K562 (cell line): ENCODE data around the gene GUCY2F. TPM values are rescaled to one million over a fixed set of nuclear protein-coding genes. Genes with fewer than 3 reads are reported as not detected.

Experiments used
- ATAC-seq: fragments of 200-7000 bp; cut with Tn5 transposase; 3 replicates; pipeline ENCODE4 v1.9.1; 2020; ENCODE audit warnings: moderate library complexity
- BruUV-seq: library from RNA; stranded (reverse); fragments of 400-500 nt; replicated peaks from 2 replicates; lab custom pipeline; 2021; lab: Mats Ljungman, UMichigan
- CTCF ChIA-PET: fragments of 300-600 bp; formaldehyde crosslinking; extraction: SDS; loops from one replicate; lab custom pipeline; 2021; ENCODE audit warnings: low intra/inter-chr PET ratio; lab: Yijun Ruan, JAX
- POLR2A ChIA-PET: fragments of 300-600, 350-650 bp; sonication (Branson Sonifier 250); formaldehyde crosslinking; extraction: SDS; loops from one replicate; lab custom pipeline; 2021; ENCODE audit warnings: antibody characterized with exemption, inconsistent platforms; lab: Yijun Ruan, JAX
- DNase-seq, 4 experiments: peaks; one replicate each; pipeline versions ENCODE4 v3.0.0 to v3.0.0-alpha.2; 2011 to 2018; ENCODE audit warnings: low spot score in 3 of 4, mixed read lengths in 3 of 4; ENCODE audit errors: extremely low read depth in 1 of 4
- FAIRE-seq: peaks from 2 replicates; lab custom pipeline; 2011; peaks lifted over from hg19 to GRCh38; lab: Jason Lieb, UNC
- H2AFZ ChIP-seq: 2 replicates; pipeline ENCODE4 v1.6.0; 2011; ENCODE audit warnings: low read depth, low read length, control low read depth, inconsistent platforms
- H3K27ac ChIP-seq: fragments of 200-600 bp; 3 replicates; pipeline ENCODE4 v1.8.0; 2011; ENCODE audit warnings: low read depth, mild to moderate bottlenecking, control low read depth, inconsistent platforms, low read length, moderate library complexity, mixed read lengths; ENCODE audit errors: extremely low read depth
- H3K27me3 ChIP-seq, 2 experiments: fragments of 300-600 bp in 1 of 2; 2 replicates in 1 of 2; 3 replicates in 1 of 2; pipeline versions ENCODE4 v1.6.0 to v1.8.0; 2011; ENCODE audit warnings: inconsistent platforms in 2 of 2, low read length in 2 of 2, mild to moderate bottlenecking in 1 of 2, mixed read lengths in 1 of 2, moderate library complexity in 1 of 2; ENCODE audit not compliant: control insufficient read depth in 2 of 2, insufficient read depth in 2 of 2
- H3K36me3 ChIP-seq: fragments of 300-600 bp; 3 replicates; pipeline ENCODE4 v1.8.0; 2011; ENCODE audit warnings: mild to moderate bottlenecking, low read length, inconsistent platforms; ENCODE audit not compliant: control insufficient read depth, insufficient read depth
- H3K4me1 ChIP-seq, 2 experiments: fragments of 200-600 bp in 1 of 2; replicated peaks in 1 of 2; 2 replicates in 1 of 2; 3 replicates in 1 of 2; pipeline versions ENCODE4 v1.5.1 to v1.8.0; 2011; ENCODE audit warnings: inconsistent platforms in 2 of 2, low read length in 2 of 2, mild to moderate bottlenecking in 1 of 2, mixed read lengths in 1 of 2, moderate library complexity in 1 of 2; ENCODE audit not compliant: control insufficient read depth in 2 of 2, insufficient read depth in 2 of 2
- H3K4me2 ChIP-seq: 2 replicates; pipeline ENCODE4 v1.6.1; 2011; ENCODE audit warnings: low read length, control low read depth, inconsistent platforms, mixed read lengths; ENCODE audit not compliant: insufficient read depth
- H3K4me3 ChIP-seq: fragments of 200-600 bp; sonication (generic), shearing (Covaris generic); 2 replicates; pipeline ENCODE4 v1.5.1; 2016; ENCODE audit warnings: control low read depth, inconsistent platforms
- H3K79me2 ChIP-seq: fragments of 200-600 bp; 3 replicates; pipeline ENCODE4 v1.8.0; 2011; ENCODE audit warnings: low read length, inconsistent platforms; ENCODE audit not compliant: control insufficient read depth, insufficient read depth
- H3K9ac ChIP-seq, 2 experiments: 2 replicates each; pipeline versions ENCODE4 v1.6.0 to v1.6.1; 2011; ENCODE audit warnings: low read depth in 2 of 2, low read length in 2 of 2, control low read depth in 1 of 2, inconsistent platforms in 1 of 2, mild to moderate bottlenecking in 1 of 2, mixed read lengths in 1 of 2; ENCODE audit not compliant: insufficient read depth in 1 of 2
- H3K9me1 ChIP-seq: one replicate; pipeline ENCODE4 v1.6.0; 2011; ENCODE audit warnings: inconsistent platforms, mild to moderate bottlenecking, low read length, moderate library complexity; ENCODE audit not compliant: control insufficient read depth, insufficient read depth
- H3K9me3 ChIP-seq: replicated peaks from 2 replicates; pipeline ENCODE4 v1.5.1; 2011; ENCODE audit warnings: low read depth, low read length, inconsistent platforms; ENCODE audit not compliant: control insufficient read depth, insufficient read depth
- H4K20me1 ChIP-seq: replicated peaks from 2 replicates; pipeline ENCODE4 v1.6.1; 2011; ENCODE audit warnings: low read length, inconsistent platforms, mixed read lengths; ENCODE audit not compliant: control insufficient read depth, insufficient read depth
- BRCA1 ChIP-seq, 2 experiments: fragments of 450-650 bp in 1 of 2; sonication (generic) in 1 of 2; formaldehyde crosslinking in 1 of 2; IDR thresholded peaks; 2 replicates each; pipeline versions ENCODE4 v1.5.0 to v1.6.1; 2017 to 2020; ENCODE audit warnings: mild to moderate bottlenecking in 1 of 2, missing genetic modification reagents in 1 of 2
- GABPB2 ChIP-seq: fragments of 250-450 bp; sonication (Bioruptor Pico); conservative IDR thresholded peaks from 2 replicates; pipeline ENCODE4 v1.5.1; 2021; ENCODE audit warnings: mild to moderate bottlenecking
- L3MBTL2 ChIP-seq: fragments of 450-650 bp; IDR thresholded peaks from 2 replicates; pipeline ENCODE4 v1.6.1; 2016; ENCODE audit warnings: mild to moderate bottlenecking, moderate library complexity
- NFE2L1 ChIP-seq: fragments of 450-650 bp; IDR thresholded peaks from 2 replicates; pipeline ENCODE4 v1.6.1; 2016; ENCODE audit warnings: missing genetic modification characterization, low read depth, mild to moderate bottlenecking, missing compliant biosample characterization, moderate library complexity, borderline replicate concordance
- NRF1 ChIP-seq, 2 experiments: fragments of 450-650 bp; IDR thresholded peaks in 1 of 2; conservative IDR thresholded peaks in 1 of 2; 2 replicates each; pipeline ENCODE4 v1.6.1; 2014; ENCODE audit warnings: mild to moderate bottlenecking in 2 of 2
- TGIF2 ChIP-seq: sonication (generic); formaldehyde crosslinking; IDR thresholded peaks from 2 replicates; pipeline ENCODE4 v1.8.1; 2022; ENCODE audit warnings: mild to moderate bottlenecking, missing genetic modification reagents, moderate library complexity
- THRA ChIP-seq: fragments of 450-650 bp; IDR thresholded peaks from 2 replicates; pipeline ENCODE4 v1.6.1; 2017; ENCODE audit warnings: mild to moderate bottlenecking, moderate library complexity
- ZNF444 ChIP-seq: fragments of 250-450 bp; sonication (Bioruptor Pico); IDR thresholded peaks from 2 replicates; pipeline ENCODE4 v1.4.0; 2020; ENCODE audit warnings: mild to moderate bottlenecking, moderate library complexity
- ZNF764 ChIP-seq: fragments of 250-450 bp; sonication (Bioruptor Pico); IDR thresholded peaks from 2 replicates; pipeline ENCODE4 v1.4.0; 2020; ENCODE audit warnings: low read depth, mild to moderate bottlenecking, moderate library complexity
- in situ Hi-C: fragments of 300-500 bp; cut with MboI; formaldehyde crosslinking; loops from 4 replicates; pipeline ENCODE4 v1.15.0; 2018; ENCODE audit warnings: inconsistent platforms, mixed read lengths
- intact Hi-C: fragments of 100-400 bp; cut with micrococcal nuclease; formaldehyde crosslinking; loops from 2 replicates; pipeline ENCODE4 v1.14.2; 2022
- polyA plus RNA-seq, 8 experiments: library from polyadenylated mRNA; depleted of rRNA in 4 of 8; stranded (reverse) in 5 of 8; unstranded in 3 of 8; fragments of >200 nt; fragmentation: Nextera tagmentation in 2 of 8; fragmentation: Illumina TruSeq in 1 of 8; extraction: Ambion mirVana in 2 of 8; extraction: Trizol in 1 of 8; gene quantifications; 2 replicates each; pipeline versions ENCODE4 v1.2.1 to v1.2.3, GENCODE V29; 2011 to 2014; ENCODE audit warnings: inconsistent platforms in 1 of 8, missing spikeins in 1 of 8
- total RNA-seq, 7 experiments: library from RNA; depleted of rRNA in 6 of 7; stranded (reverse); fragments of >200 nt in 6 of 7; fragmentation: Illumina TruSeq in 2 of 7; extraction: Trizol in 2 of 7; gene quantifications; 2 replicates each; pipeline versions ENCODE4 v1.2.1 to v1.2.3, GENCODE V29; 2011 to 2021; ENCODE audit warnings: low replicate concordance in 1 of 7
- TF ChIP-seq, protein P1 (sequence below): fragments of 450-650 bp; IDR thresholded peaks from 2 replicates; pipeline ENCODE4 v1.6.1; 2014; ENCODE audit warnings: low read depth, mild to moderate bottlenecking, moderate library complexity, borderline replicate concordance
- TF ChIP-seq, protein P2 (sequence below): sonication (generic); formaldehyde crosslinking; IDR thresholded peaks from 2 replicates; pipeline ENCODE4 v1.8.0; 2023; ENCODE audit warnings: mild to moderate bottlenecking, missing genetic modification reagents
- TF ChIP-seq, protein P3 (sequence below): fragments of 450-650 bp; conservative IDR thresholded peaks from 2 replicates; pipeline ENCODE4 v1.6.1; 2016; ENCODE audit warnings: missing genetic modification characterization, low read depth, mild to moderate bottlenecking, control low read depth, missing compliant biosample characterization

Gene GUCY2F
- total and polyA plus RNA-seq, 9 of the 15 experiments (the other 6 are each of a cell fraction or from before 2014, with no cell fraction given) = 0.01 to 0.06 (median 0.05) TPM; not detected in 6

DNA sequence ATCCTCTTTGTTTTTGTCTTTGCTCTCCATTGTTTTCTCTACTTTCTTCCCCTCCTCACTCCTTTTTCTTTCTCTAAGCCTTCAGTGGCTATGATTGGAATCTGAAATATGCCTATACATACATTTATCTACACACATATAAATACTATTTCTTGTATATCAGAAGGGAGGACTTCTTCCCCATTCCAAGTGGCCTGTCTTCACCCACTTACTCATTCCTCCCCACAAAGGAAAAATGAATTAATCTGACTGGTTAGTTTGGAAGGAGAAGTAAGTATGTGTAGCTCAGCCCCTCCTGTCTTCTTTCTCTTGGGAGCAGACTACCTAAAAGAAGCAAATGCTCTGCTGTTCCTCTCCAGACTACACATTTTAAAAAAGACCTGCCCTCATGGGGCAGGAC, 17.7 kb downstream of the GUCY2F start:
- Histone ChIP-seq H3K4me1 (no peaks in the 10 kb centered on the region), H4K20me1 (no peaks in the 10 kb centered on the region), H3K79me2 (no peaks in the 10 kb centered on the region), H3K9ac (no peak overlapping the region), H3K27ac (no peak overlapping the region), H3K36me3 (no peaks in the 10 kb centered on the region), H3K9me3 (no peaks in the 10 kb centered on the region), H3K4me3 (no peak overlapping the region), H3K27me3 (no peaks in the 10 kb centered on the region), H2AFZ (no peak overlapping the region), H3K4me2 (no peak overlapping the region), H3K9me1 (no peaks in the 10 kb centered on the region)
- no peak for DNase-seq
- BruUV-seq = no TSS peak
- FAIRE-seq = no peak
- no peak for ATAC-seq
- POLR2A ChIA-PET = no interaction called here
- no peak for TF ChIP-seq NRF1 (conservative IDR thresholded peaks at IDR 0.05 in 1 of 2, IDR thresholded peaks at IDR 0.05 in 1 of 2)
- TF ChIP-seq, protein P1, sequence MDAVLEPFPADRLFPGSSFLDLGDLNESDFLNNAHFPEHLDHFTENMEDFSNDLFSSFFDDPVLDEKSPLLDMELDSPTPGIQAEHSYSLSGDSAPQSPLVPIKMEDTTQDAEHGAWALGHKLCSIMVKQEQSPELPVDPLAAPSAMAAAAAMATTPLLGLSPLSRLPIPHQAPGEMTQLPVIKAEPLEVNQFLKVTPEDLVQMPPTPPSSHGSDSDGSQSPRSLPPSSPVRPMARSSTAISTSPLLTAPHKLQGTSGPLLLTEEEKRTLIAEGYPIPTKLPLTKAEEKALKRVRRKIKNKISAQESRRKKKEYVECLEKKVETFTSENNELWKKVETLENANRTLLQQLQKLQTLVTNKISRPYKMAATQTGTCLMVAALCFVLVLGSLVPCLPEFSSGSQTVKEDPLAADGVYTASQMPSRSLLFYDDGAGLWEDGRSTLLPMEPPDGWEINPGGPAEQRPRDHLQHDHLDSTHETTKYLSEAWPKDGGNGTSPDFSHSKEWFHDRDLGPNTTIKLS = no peak
- TF ChIP-seq ZNF444 (CRISPR knock-in tag) = no peak
- TF ChIP-seq, protein P2, sequence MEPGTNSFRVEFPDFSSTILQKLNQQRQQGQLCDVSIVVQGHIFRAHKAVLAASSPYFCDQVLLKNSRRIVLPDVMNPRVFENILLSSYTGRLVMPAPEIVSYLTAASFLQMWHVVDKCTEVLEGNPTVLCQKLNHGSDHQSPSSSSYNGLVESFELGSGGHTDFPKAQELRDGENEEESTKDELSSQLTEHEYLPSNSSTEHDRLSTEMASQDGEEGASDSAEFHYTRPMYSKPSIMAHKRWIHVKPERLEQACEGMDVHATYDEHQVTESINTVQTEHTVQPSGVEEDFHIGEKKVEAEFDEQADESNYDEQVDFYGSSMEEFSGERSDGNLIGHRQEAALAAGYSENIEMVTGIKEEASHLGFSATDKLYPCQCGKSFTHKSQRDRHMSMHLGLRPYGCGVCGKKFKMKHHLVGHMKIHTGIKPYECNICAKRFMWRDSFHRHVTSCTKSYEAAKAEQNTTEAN (CRISPR knock-in tag) = no peak
- TF ChIP-seq, protein P3, sequence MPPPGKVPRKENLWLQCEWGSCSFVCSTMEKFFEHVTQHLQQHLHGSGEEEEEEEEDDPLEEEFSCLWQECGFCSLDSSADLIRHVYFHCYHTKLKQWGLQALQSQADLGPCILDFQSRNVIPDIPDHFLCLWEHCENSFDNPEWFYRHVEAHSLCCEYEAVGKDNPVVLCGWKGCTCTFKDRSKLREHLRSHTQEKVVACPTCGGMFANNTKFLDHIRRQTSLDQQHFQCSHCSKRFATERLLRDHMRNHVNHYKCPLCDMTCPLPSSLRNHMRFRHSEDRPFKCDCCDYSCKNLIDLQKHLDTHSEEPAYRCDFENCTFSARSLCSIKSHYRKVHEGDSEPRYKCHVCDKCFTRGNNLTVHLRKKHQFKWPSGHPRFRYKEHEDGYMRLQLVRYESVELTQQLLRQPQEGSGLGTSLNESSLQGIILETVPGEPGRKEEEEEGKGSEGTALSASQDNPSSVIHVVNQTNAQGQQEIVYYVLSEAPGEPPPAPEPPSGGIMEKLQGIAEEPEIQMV (tag) = no peak
- no peak for TF ChIP-seq ZNF764 (CRISPR knock-in tag)
- no peak for TF ChIP-seq BRCA1 (IDR thresholded peaks at IDR 0.05)
- no peak for TF ChIP-seq BRCA1 (CRISPR knock-in tag; IDR thresholded peaks at IDR 0.05)
- TF ChIP-seq L3MBTL2 = no peak
- TF ChIP-seq NFE2L1 (tag) = no peak
- TF ChIP-seq THRA = no peak
- TF ChIP-seq TGIF2 = no peak
- TF ChIP-seq GABPB2 (CRISPR knock-in tag) = no peak
- in situ Hi-C loops = no loop called here
- CTCF ChIA-PET = no interaction called here
- intact Hi-C loops = no loop called here
